ENCODE results near the gene SULT6B1. TPM values are rescaled to one million over a fixed set of nuclear protein-coding genes. Genes with fewer than 3 reads are reported as not detected.

SULT6B1 gene
- polyA plus RNA-seq, 2 of the 4 experiments (the other 2 are of a cell fraction) = not detected

- Histone ChIP-seq H3K27ac (peak overlapping the region; percentile 44 to 75), H3K9me3 (peaks cover 31% of the 10 kb centered on the region), H3K4me2 (peak overlapping the region; percentile 41), H3K4me3 (no peak overlapping the region), H3K4me1 (peaks cover 10% of the 10 kb centered on the region; the same call in 1 of the 3 replicates)
- peak; percentile 59 for FAIRE-seq
- POLR2A ChIA-PET = no interaction called here
- peak; percentile 60 to 78 for DNase-seq (ENCODE audit: low read depth in 1 of 2, low spot score in 1 of 2)
- ATAC-seq = peak; percentile 89 to 97
- TF ChIP-seq, protein P1, sequence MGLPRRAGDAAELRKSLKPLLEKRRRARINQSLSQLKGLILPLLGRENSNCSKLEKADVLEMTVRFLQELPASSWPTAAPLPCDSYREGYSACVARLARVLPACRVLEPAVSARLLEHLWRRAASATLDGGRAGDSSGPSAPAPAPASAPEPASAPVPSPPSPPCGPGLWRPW (IDR thresholded peaks at IDR 0.05) = no peak
- TF ChIP-seq POLR2AphosphoS2 (conservative IDR thresholded peaks at IDR 0.05; ENCODE audit: low read length) (no peak), CEBPB (IDR thresholded peaks at IDR 0.05) (peak; percentile 88 to 92), RAD21 (conservative IDR thresholded peaks at IDR 0.05 in 1 of 2, IDR thresholded peaks at IDR 0.05 in 1 of 2) (peak; percentile 72 to 83), TFCP2L1 (CRISPR knock-in tag; IDR thresholded peaks at IDR 0.05) (no peak), SMC3 (IDR thresholded peaks at IDR 0.05) (peak; percentile 58), RCOR1 (IDR thresholded peaks at IDR 0.05; ENCODE audit: low read depth, low read length) (no peak), HEYL (CRISPR knock-in tag; IDR thresholded peaks at IDR 0.05) (no peak), HDAC2 (IDR thresholded peaks at IDR 0.05) (no peak), JUN (IDR thresholded peaks at IDR 0.05) (peak in 1 of 2 experiments; percentile 30; a peak in 1 of 5 replicates)
- TF ChIP-seq, protein P2, sequence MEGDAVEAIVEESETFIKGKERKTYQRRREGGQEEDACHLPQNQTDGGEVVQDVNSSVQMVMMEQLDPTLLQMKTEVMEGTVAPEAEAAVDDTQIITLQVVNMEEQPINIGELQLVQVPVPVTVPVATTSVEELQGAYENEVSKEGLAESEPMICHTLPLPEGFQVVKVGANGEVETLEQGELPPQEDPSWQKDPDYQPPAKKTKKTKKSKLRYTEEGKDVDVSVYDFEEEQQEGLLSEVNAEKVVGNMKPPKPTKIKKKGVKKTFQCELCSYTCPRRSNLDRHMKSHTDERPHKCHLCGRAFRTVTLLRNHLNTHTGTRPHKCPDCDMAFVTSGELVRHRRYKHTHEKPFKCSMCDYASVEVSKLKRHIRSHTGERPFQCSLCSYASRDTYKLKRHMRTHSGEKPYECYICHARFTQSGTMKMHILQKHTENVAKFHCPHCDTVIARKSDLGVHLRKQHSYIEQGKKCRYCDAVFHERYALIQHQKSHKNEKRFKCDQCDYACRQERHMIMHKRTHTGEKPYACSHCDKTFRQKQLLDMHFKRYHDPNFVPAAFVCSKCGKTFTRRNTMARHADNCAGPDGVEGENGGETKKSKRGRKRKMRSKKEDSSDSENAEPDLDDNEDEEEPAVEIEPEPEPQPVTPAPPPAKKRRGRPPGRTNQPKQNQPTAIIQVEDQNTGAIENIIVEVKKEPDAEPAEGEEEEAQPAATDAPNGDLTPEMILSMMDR (IDR thresholded peaks at IDR 0.05) = peak; percentile 81
- CTCF ChIA-PET = interaction anchor here (0.6 to 4.4 kb wide), 32 partner anchors 8 to 717 kb away, joined by 3 to 25 read pairs (median 4); partner anchors contain the start of genes EIF2AK2 and SULT6B1
- 45% methylated on average over 17 of the region's 17 CpGs for WGBS (ENCODE audit: missing lambda C conversion rate)
Observed at GRCh38 chr2:37168217-37168981, 20.1 kb downstream of the SULT6B1 start.

DNA sequence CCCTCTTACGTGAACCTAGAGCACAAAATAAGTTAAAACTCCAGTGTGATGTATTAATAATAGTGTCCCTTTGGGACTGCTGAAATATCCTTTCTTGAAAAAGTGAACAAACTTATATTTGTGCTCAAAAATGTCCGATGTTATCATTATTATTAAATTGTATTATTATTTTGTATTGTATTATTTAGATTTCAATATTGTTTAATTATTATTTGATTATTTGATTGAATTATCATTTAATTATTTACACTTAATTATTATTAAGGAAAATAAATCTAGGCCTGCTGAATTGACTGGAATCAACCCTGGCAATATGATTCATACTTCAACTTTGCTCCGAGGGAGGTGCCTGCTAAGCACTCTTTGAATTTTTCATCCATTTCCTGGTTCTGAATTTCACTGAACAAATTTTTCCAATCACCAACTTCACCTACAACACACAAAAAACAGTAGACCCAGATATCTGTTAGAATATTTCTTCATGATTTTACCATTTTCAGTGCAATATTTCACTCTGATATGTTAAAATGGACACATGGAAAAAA, 20.8 kb downstream of the SULT6B1 start:
- 74% methylated on average over 3 of the region's 3 CpGs for WGBS (ENCODE audit: missing lambda C conversion rate)
- Histone ChIP-seq H3K4me1 (peaks cover 10% of the 10 kb centered on the region; the same call in 1 of the 3 replicates), H3K4me3 (no peak overlapping the region), H3K9me3 (peaks cover 36% of the 10 kb centered on the region), H3K4me2 (peak overlapping the region; percentile 41), H3K27ac (peak overlapping the region; percentile 44 to 75)
- DNase-seq (ENCODE audit: low read depth in 1 of 2, low spot score in 1 of 2) (peak; percentile 42 to 54), FAIRE-seq (no peak), ATAC-seq (peak in 1 of 2 experiments; percentile 59; a peak in 3 of 6 replicates)
- TF ChIP-seq FOXS1 (CRISPR knock-in tag; IDR thresholded peaks at IDR 0.05) (no peak), ZFP36 (IDR thresholded peaks at IDR 0.05; ENCODE audit: borderline replicate concordance, partially characterized antibody) (no peak), JUNB (IDR thresholded peaks at IDR 0.05) (no peak), MYC (IDR thresholded peaks at IDR 0.05; ENCODE audit: borderline replicate concordance, low read length) (no peak), TP53 (CRISPR knock-in tag; IDR thresholded peaks at IDR 0.05) (no peak)
- POLR2A ChIA-PET = interaction anchor here (0.8 kb wide), 1 partner anchor 9 kb away, joined by 3 read pairs; no protein-coding TSS in a partner anchor
- CTCF ChIA-PET = interaction anchor here (0.6 to 4.4 kb wide), 21 partner anchors 9 to 1089 kb away, joined by 3 to 25 read pairs (median 4); partner anchors contain the start of genes EIF2AK2 and SULT6B1

- Histone ChIP-seq H3K9me3 (peaks cover 36% of the 10 kb centered on the region), H3K4me3 (no peak overlapping the region), H3K4me1 (peaks cover 10% of the 10 kb centered on the region; the same call in 1 of the 3 replicates), H3K4me2 (no peak overlapping the region), H3K27ac (no peak overlapping the region)
- POLR2A ChIA-PET = no interaction called here
- 4% methylated on average over 1 of the region's 1 CpG for WGBS (ENCODE audit: missing lambda C conversion rate)
- CTCF ChIA-PET = interaction anchor here (0.7 to 1.2 kb wide), 2 partner anchors 55 to 202 kb away, joined by 3 to 4 read pairs; no protein-coding TSS in a partner anchor
- FAIRE-seq = no peak
- TF ChIP-seq FOXS1 (CRISPR knock-in tag; IDR thresholded peaks at IDR 0.05) (no peak), TFCP2L1 (CRISPR knock-in tag; IDR thresholded peaks at IDR 0.05) (no peak), HOXB5 (CRISPR knock-in tag; IDR thresholded peaks at IDR 0.05) (no peak), ESRRA (IDR thresholded peaks at IDR 0.05; ENCODE audit: borderline replicate concordance, low read length) (no peak), NR3C1 (IDR thresholded peaks at IDR 0.05) (no peak), RFX5 (IDR thresholded peaks at IDR 0.05) (no peak), E2F6 (IDR thresholded peaks at IDR 0.05; ENCODE audit: borderline replicate concordance, low read depth) (no peak)
- TF ChIP-seq, protein P3, sequence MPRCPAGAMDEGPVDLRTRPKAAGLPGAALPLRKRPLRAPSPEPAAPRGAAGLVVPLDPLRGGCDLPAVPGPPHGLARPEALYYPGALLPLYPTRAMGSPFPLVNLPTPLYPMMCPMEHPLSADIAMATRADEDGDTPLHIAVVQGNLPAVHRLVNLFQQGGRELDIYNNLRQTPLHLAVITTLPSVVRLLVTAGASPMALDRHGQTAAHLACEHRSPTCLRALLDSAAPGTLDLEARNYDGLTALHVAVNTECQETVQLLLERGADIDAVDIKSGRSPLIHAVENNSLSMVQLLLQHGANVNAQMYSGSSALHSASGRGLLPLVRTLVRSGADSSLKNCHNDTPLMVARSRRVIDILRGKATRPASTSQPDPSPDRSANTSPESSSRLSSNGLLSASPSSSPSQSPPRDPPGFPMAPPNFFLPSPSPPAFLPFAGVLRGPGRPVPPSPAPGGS (IDR thresholded peaks at IDR 0.05) = no peak
- ATAC-seq = no peak
- DNase-seq (ENCODE audit: low read depth in 1 of 2, low spot score in 1 of 2) = no peak
Observed at GRCh38 chr2:37164757-37165156, 23.7 kb downstream of the SULT6B1 start.

Measured in A549 (cell line).